ENCODE measurements around the gene IRS1. TPM values are rescaled to one million over a fixed set of nuclear protein-coding genes. Genes with fewer than 3 reads are reported as not detected.

IRS1 gene
- total RNA-seq, 1 experiment from 2014 or later: 10.5 TPM

- H3K27ac Mint-ChIP-seq (ENCODE audit: low read depth, unreplicated experiment): no peak overlapping the region
- H3K9me3 Mint-ChIP-seq (ENCODE audit: unreplicated experiment): no peaks in the 10 kb centered on the region
- CTCF ChIA-PET: no interaction called here
- POLR2A ChIA-PET: no interaction called here
- H3K4me3 Mint-ChIP-seq (ENCODE audit: unreplicated experiment): no peak overlapping the region
- TF ChIP-seq CTCF (IDR thresholded peaks at IDR 0.05; ENCODE audit: unreplicated experiment): no peak
- H3K4me1 Mint-ChIP-seq (ENCODE audit: insufficient read depth, unreplicated experiment): no peaks in the 10 kb centered on the region
- intact Hi-C loops (cut with micrococcal nuclease): no loop called here
- H3K27me3 Mint-ChIP-seq (ENCODE audit: insufficient read depth, unreplicated experiment): no peaks in the 10 kb centered on the region
- peaks cover 7% of the 10 kb centered on the region for H3K36me3 Mint-ChIP-seq (ENCODE audit: insufficient read depth, unreplicated experiment)
- DNase-seq (ENCODE audit: unreplicated experiment): no peak
- no TSS peak for BruUV-seq (replicated peaks)
Observed at GRCh38 chr2:226727251-226727650, 72.4 kb downstream of the IRS1 start.

GRCh38 chr2:226726546-226726945, 73.1 kb downstream of the IRS1 start:
- POLR2A ChIA-PET: interaction anchor here (0.6 kb wide), 1 partner anchor 16 kb away, joined by 3 read pairs; no protein-coding TSS in a partner anchor
- H3K4me3 Mint-ChIP-seq (ENCODE audit: unreplicated experiment): no peak overlapping the region

GRCh38 chr2:226725126-226725860, 74.3 kb downstream of the IRS1 start:
- H3K4me1 Mint-ChIP-seq (ENCODE audit: insufficient read depth, unreplicated experiment): no peaks in the 10 kb centered on the region
- intact Hi-C loops (cut with micrococcal nuclease): no loop called here
- H3K27ac Mint-ChIP-seq (ENCODE audit: low read depth, unreplicated experiment): no peak overlapping the region
- no peak for DNase-seq (ENCODE audit: unreplicated experiment)
- H3K36me3 Mint-ChIP-seq (ENCODE audit: insufficient read depth, unreplicated experiment): no peaks in the 10 kb centered on the region
- CTCF ChIA-PET: interaction anchor here (1.2 kb wide), 1 partner anchor 43 kb away, joined by 3 read pairs; no protein-coding TSS in a partner anchor
- no peak for TF ChIP-seq CTCF (IDR thresholded peaks at IDR 0.05; ENCODE audit: unreplicated experiment)
- H3K4me3 Mint-ChIP-seq (ENCODE audit: unreplicated experiment): no peak overlapping the region
- H3K9me3 Mint-ChIP-seq (ENCODE audit: unreplicated experiment): no peaks in the 10 kb centered on the region
- BruUV-seq (replicated peaks): no TSS peak
- POLR2A ChIA-PET: interaction anchor here (0.6 kb wide), 1 partner anchor 468 kb away, joined by 3 read pairs; no protein-coding TSS in a partner anchor
- no peaks in the 10 kb centered on the region for H3K27me3 Mint-ChIP-seq (ENCODE audit: insufficient read depth, unreplicated experiment)

More at GRCh38 chr2:226726546-226726945, 73.1 kb downstream of the IRS1 start:
- no TSS peak for BruUV-seq (replicated peaks)
- H3K4me1 Mint-ChIP-seq (ENCODE audit: insufficient read depth, unreplicated experiment): no peaks in the 10 kb centered on the region
- DNase-seq (ENCODE audit: unreplicated experiment): no peak
- intact Hi-C loops (cut with micrococcal nuclease): no loop called here
- CTCF ChIA-PET: no interaction called here
- no peaks in the 10 kb centered on the region for H3K27me3 Mint-ChIP-seq (ENCODE audit: insufficient read depth, unreplicated experiment)
- peaks cover 7% of the 10 kb centered on the region for H3K36me3 Mint-ChIP-seq (ENCODE audit: insufficient read depth, unreplicated experiment)
- no peaks in the 10 kb centered on the region for H3K9me3 Mint-ChIP-seq (ENCODE audit: unreplicated experiment)
- no peak for TF ChIP-seq CTCF (IDR thresholded peaks at IDR 0.05; ENCODE audit: unreplicated experiment)
- no peak overlapping the region for H3K27ac Mint-ChIP-seq (ENCODE audit: low read depth, unreplicated experiment)

- intact Hi-C loops (cut with micrococcal nuclease): no loop called here
- Mint-ChIP-seq H3K36me3 (ENCODE audit: insufficient read depth, unreplicated experiment) (no peaks in the 10 kb centered on the region), H3K27me3 (ENCODE audit: insufficient read depth, unreplicated experiment) (no peaks in the 10 kb centered on the region), H3K4me3 (ENCODE audit: unreplicated experiment) (no peak overlapping the region), H3K9me3 (ENCODE audit: unreplicated experiment) (no peaks in the 10 kb centered on the region), H3K27ac (ENCODE audit: low read depth, unreplicated experiment) (no peak overlapping the region), H3K4me1 (ENCODE audit: insufficient read depth, unreplicated experiment) (no peaks in the 10 kb centered on the region)
- no peak for TF ChIP-seq CTCF (IDR thresholded peaks at IDR 0.05; ENCODE audit: unreplicated experiment)
- POLR2A ChIA-PET: interaction anchor here (0.6 kb wide), 1 partner anchor 1050 kb away, joined by 3 read pairs; no protein-coding TSS in a partner anchor
- no peak for DNase-seq (ENCODE audit: unreplicated experiment)
- no TSS peak for BruUV-seq (replicated peaks)
- CTCF ChIA-PET: no interaction called here
Observed at GRCh38 chr2:226721541-226721940, 78.1 kb downstream of the IRS1 start.

Data from MCF 10A (cell line).